ENCODE results near the gene PPP1R37.

DNA sequence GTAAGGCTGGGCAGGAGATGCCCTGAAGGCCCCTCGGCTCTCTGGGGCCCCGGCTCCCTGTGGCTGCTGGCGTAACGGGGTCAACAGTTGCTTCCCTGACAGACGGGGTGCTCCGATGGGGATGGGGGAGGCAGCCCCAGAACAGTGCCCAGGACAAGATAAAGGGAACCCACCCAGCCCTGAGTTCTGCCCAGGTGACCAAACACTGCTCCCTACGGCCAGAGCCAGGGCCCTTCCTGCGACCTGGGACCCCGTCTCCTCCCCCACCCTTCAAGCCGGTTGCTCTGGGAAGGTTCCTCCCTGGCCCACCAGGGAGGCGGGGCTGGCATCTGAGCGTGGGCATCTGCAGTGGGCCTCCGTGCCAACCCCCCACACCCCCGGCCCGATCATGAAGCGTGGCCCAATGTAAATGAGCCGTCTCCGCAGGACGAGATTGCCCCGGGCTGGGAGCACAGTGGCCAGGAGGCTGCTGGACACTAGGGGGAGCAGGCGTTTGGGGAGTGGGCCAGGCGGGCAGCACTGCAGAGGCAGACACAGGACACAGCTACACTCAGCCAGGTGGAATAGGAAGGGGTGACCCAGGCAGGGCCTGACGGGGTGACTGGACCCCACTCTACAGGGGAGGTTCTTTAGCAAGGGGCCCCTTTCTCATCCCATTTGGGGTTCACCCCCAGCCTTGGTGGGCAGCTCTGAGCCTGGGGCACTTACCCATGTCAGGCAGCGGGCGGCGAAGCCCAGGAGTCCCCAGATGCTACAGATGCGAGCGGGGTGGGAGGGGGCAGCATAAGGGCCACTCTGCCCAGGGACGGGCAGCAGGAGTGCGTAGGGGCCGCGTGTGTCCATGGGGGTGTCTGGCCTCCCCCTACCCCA is 69.0 kb downstream of the PPP1R37 start:
- TF ChIP-seq, protein P1, sequence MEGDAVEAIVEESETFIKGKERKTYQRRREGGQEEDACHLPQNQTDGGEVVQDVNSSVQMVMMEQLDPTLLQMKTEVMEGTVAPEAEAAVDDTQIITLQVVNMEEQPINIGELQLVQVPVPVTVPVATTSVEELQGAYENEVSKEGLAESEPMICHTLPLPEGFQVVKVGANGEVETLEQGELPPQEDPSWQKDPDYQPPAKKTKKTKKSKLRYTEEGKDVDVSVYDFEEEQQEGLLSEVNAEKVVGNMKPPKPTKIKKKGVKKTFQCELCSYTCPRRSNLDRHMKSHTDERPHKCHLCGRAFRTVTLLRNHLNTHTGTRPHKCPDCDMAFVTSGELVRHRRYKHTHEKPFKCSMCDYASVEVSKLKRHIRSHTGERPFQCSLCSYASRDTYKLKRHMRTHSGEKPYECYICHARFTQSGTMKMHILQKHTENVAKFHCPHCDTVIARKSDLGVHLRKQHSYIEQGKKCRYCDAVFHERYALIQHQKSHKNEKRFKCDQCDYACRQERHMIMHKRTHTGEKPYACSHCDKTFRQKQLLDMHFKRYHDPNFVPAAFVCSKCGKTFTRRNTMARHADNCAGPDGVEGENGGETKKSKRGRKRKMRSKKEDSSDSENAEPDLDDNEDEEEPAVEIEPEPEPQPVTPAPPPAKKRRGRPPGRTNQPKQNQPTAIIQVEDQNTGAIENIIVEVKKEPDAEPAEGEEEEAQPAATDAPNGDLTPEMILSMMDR (IDR thresholded peaks at IDR 0.05), result peak in 1 of 6 experiments; percentile 24
- TF ChIP-seq POLR2A (IDR thresholded peaks at IDR 0.05), result no peak

All from thyroid gland (tissue), 4 donors.